ENCODE measurements around the gene CAPZA2.

GRCh38 chr7:116886543-116887156 lies 24.3 kb downstream of the CAPZA2 start:
- no peak for TF ChIP-seq CTCF (IDR thresholded peaks at IDR 0.05)
- TF ChIP-seq POLR2AphosphoS5 (IDR thresholded peaks at IDR 0.05): no peak
- TF ChIP-seq POLR2A (IDR thresholded peaks at IDR 0.05): no peak
- TF ChIP-seq EP300 (IDR thresholded peaks at IDR 0.05): no peak

Measured in upper lobe of left lung (tissue), 4 donors.